Heart left ventricle (tissue), 16 donors: ENCODE data around the gene IFT122. TPM values are rescaled to one million over a fixed set of nuclear protein-coding genes. Genes with fewer than 3 reads are reported as not detected.

Source experiments
- ATAC-seq, 4 donors: fragments of 200-7000 bp; cut with Tn5 transposase; one replicate each; pipeline ENCODE4 v1.9.1; 2020 to 2022; ENCODE audit warnings: moderate library complexity in 4 of 4, mild to moderate bottlenecking in 3 of 4, moderate number of reproducible peaks in 1 of 4
- DNase-seq, 5 donors: peaks; one replicate each; pipeline ENCODE4 v3.0.0-alpha.2; 2020
- H3K27ac ChIP-seq, 12 donors: fragments of 200-600 bp; sonication (generic) in 4 of 12; one replicate each; pipeline versions ENCODE4 v1.5.0 to v1.8.0; 2016 to 2022; ENCODE audit warnings: mild to moderate bottlenecking in 2 of 12
- H3K27me3 ChIP-seq, 9 donors: fragments of 200-600 bp; sonication (generic) in 2 of 9; one replicate each; pipeline versions ENCODE4 v1.5.1 to v1.8.0; 2016 to 2022; ENCODE audit warnings: mild to moderate bottlenecking in 3 of 9
- H3K36me3 ChIP-seq, 9 donors: fragments of 200-600 bp; sonication (generic) in 2 of 9; one replicate each; pipeline versions ENCODE4 v1.5.0 to v1.8.0; 2018 to 2022; ENCODE audit warnings: mild to moderate bottlenecking in 2 of 9
- H3K4me1 ChIP-seq, 12 donors: fragments of 200-600 bp; sonication (generic) in 4 of 12; one replicate each; pipeline versions ENCODE4 v1.5.0 to v1.8.0; 2016 to 2022; ENCODE audit warnings: mild to moderate bottlenecking in 3 of 12
- H3K4me3 ChIP-seq, 12 donors: fragments of 200-600 bp; sonication (generic) in 4 of 12; one replicate each; pipeline versions ENCODE4 v1.5.0 to v1.8.0; 2017 to 2022; ENCODE audit warnings: mild to moderate bottlenecking in 9 of 12, moderate library complexity in 4 of 12
- H3K9me3 ChIP-seq, 12 donors: fragments of 200-600 bp; sonication (generic) in 4 of 12; one replicate each; pipeline versions ENCODE4 v1.5.0 to v1.8.0; 2016 to 2022; ENCODE audit warnings: mild to moderate bottlenecking in 1 of 12
- POLR2A ChIP-seq, 2 donors: fragments of 450-650 bp; IDR thresholded peaks; one replicate each; pipeline ENCODE4 v1.6.1; 2017; ENCODE audit warnings: antibody characterized with exemption in 2 of 2, mild to moderate bottlenecking in 2 of 2, moderate library complexity in 2 of 2
- whole genome bisulfite sequencing, 4 donors: extraction: QIAGEN DNeasy Blood & Tissue Kit in 2 of 4; methylation state at CpG; one replicate each; pipeline versions ENCODE4 v1.1.5 to v1.1.7; 2013 to 2018; 5-methylcytosine and 5-hydroxymethylcytosine counted together
- intact Hi-C, 10 donors: fragments of 100-400 bp; cut with DNase I; formaldehyde crosslinking; loops; one replicate each; pipeline versions ENCODE4 v1.11.1 to v1.14.2; 2022
- polyA plus RNA-seq, 2 donors: library from polyadenylated mRNA; stranded (reverse); fragments of 200-250 nt; gene quantifications; one replicate each; pipeline ENCODE4 v1.2.3, GENCODE V29; 2013
- total RNA-seq, 9 donors: library from RNA; depleted of rRNA in 2 of 9; stranded (reverse); fragments of >200 nt in 2 of 9; fragmentation: NEBNext Ultra II Directional in 3 of 9; extraction: Animal tissue kit (Norgen Biotek cat#: 25700) in 3 of 9; gene quantifications; one replicate each; pipeline versions ENCODE4 v1.1.0 to v1.2.4, GENCODE V29; 2016 to 2023
- TF ChIP-seq, protein P1 (sequence below), 12 donors: fragments of 200-600 bp; sonication (generic) in 4 of 12; IDR thresholded peaks; one replicate each; pipeline versions ENCODE4 v1.5.0 to v1.8.0; 2018 to 2022; ENCODE audit warnings: antibody characterized with exemption in 12 of 12, mild to moderate bottlenecking in 5 of 12
- donor health status: ischemic (EF 13 %, LVEDD 7.1; RV severe dilation, severe dysfunction).
- donor health status: healthy with polysubstance abuse.
- donor health status: DM: no; HTN: yes; CAD: no.
- donor health status: DM: no; HTN: no; CAD: no.
- donor health status: ischemic (EF 25% LVEDD 6.9; RV normal size, moderate dysfunction).
- donor health status: ischemic (EF 25% LVEDD 5.7; RV mildly dilated, moderate dysfunction).
- donor health status: healthy.
- donor health status: DM: yes; HTN: yes; CAD: no.
- donor health status: ischemic (EF 35%, LVEDD 5.7; RV mildly dilated, moderate dysfunction).
- donor health status: nonischemic (EF 11% LVEDD 7.7; RV severe dilation, severe dysfunction).
- donor health status: DM: yes; HTN: yes; CAD: no.
- donor health status: PGD.
- donor health status: ischemic (EF 29% LVEDD 5.4; RV normal size, mild dysfunction).
- donor health status: nonischemic (EF 23%, LVEDD 6.1; RV moderate dilation, normal function).

The IFT122 gene
- total and polyA plus RNA-seq, 11 donors, result 7.2 to 34.2 (median 16.6) TPM

GRCh38 chr3:129536374-129536667 is 96.3 kb downstream of the IFT122 start:
- H3K4me1 ChIP-seq, result no peaks in the 10 kb centered on the region
- H3K27ac ChIP-seq, result no peak overlapping the region
- no peak for ATAC-seq
- no peak overlapping the region for H3K4me3 ChIP-seq
- H3K27me3 ChIP-seq, result no peaks in the 10 kb centered on the region
- intact Hi-C loops, result no loop called here
- no peak for DNase-seq
- TF ChIP-seq, protein P1, sequence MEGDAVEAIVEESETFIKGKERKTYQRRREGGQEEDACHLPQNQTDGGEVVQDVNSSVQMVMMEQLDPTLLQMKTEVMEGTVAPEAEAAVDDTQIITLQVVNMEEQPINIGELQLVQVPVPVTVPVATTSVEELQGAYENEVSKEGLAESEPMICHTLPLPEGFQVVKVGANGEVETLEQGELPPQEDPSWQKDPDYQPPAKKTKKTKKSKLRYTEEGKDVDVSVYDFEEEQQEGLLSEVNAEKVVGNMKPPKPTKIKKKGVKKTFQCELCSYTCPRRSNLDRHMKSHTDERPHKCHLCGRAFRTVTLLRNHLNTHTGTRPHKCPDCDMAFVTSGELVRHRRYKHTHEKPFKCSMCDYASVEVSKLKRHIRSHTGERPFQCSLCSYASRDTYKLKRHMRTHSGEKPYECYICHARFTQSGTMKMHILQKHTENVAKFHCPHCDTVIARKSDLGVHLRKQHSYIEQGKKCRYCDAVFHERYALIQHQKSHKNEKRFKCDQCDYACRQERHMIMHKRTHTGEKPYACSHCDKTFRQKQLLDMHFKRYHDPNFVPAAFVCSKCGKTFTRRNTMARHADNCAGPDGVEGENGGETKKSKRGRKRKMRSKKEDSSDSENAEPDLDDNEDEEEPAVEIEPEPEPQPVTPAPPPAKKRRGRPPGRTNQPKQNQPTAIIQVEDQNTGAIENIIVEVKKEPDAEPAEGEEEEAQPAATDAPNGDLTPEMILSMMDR (IDR thresholded peaks at IDR 0.05), result no peak
- TF ChIP-seq POLR2A (IDR thresholded peaks at IDR 0.05), result no peak
- WGBS, 4 donors, result 75 to 83% (median 83%) methylated on average over 1 to 2 of the region's 2 CpGs
- no peaks in the 10 kb centered on the region for H3K36me3 ChIP-seq
- no peaks in the 10 kb centered on the region for H3K9me3 ChIP-seq

- intact Hi-C loops, result no loop called here
- 88 to 97% (median 90%) methylated on average over 3 of the region's 3 CpGs for WGBS, 4 donors
- Histone ChIP-seq H3K27ac (no peak overlapping the region), H3K4me1 (no peaks in the 10 kb centered on the region), H3K4me3 (no peak overlapping the region), H3K9me3 (no peaks in the 10 kb centered on the region), H3K27me3 (no peaks in the 10 kb centered on the region), H3K36me3 (no peaks in the 10 kb centered on the region)
- DNase-seq (no peak), ATAC-seq (no peak)
- TF ChIP-seq, protein P1 (IDR thresholded peaks at IDR 0.05), result no peak
- TF ChIP-seq POLR2A (IDR thresholded peaks at IDR 0.05), result no peak
Measured at GRCh38 chr3:129536804-129537203, 96.8 kb downstream of the IFT122 start.

- ATAC-seq (no peak), DNase-seq (no peak)
- H3K4me3 ChIP-seq, result no peak overlapping the region
- 88 to 96% (median 92%) methylated on average over 8 of the region's 8 CpGs for WGBS, 4 donors
- no peaks in the 10 kb centered on the region for H3K27me3 ChIP-seq
- TF ChIP-seq, protein P1 (IDR thresholded peaks at IDR 0.05), result no peak
- TF ChIP-seq POLR2A (IDR thresholded peaks at IDR 0.05), result no peak
- H3K27ac ChIP-seq, result no peak overlapping the region
- H3K4me1 ChIP-seq, result no peaks in the 10 kb centered on the region
- no peaks in the 10 kb centered on the region for H3K9me3 ChIP-seq
- intact Hi-C loops, result no loop called here
- no peaks in the 10 kb centered on the region for H3K36me3 ChIP-seq
Measured at GRCh38 chr3:129539206-129539605, 99.2 kb downstream of the IFT122 start.

DNA sequence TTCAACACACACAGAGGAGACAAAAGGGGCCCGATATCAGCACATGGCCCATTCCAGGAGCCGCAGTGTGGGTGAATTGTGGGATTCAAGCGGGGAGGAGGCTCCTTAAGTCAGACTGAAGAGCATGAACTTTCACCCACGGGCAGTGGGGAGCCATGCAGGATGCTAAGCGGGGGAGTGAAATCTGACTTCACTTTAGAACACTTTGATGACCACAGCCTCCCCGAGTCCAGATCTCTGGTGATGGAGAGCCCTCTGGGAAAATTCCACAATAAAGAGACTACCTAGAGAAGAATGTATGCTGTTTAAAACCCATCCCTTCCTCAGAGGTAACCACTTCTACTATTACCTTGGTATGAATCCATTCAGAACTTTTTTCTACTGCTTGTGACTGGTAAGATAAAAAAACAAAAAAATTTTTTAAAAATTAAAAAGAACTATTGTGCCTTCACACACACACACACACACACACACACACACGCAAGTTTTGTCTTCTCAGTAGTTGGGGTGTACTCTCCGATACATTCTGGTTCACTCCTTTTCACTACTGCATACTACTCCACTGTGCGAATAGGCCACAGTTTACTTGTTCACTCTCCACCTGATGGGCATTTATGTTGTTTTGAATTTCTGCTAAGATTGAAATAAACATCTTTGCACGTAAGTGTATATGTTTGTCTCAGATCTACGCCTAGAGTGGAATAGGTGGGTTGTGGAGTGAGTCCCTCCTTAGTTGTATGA is 100.9 kb downstream of the IFT122 start:
- ATAC-seq, result no peak
- no peaks in the 10 kb centered on the region for H3K9me3 ChIP-seq
- no peak overlapping the region for H3K27ac ChIP-seq
- H3K36me3 ChIP-seq, result no peaks in the 10 kb centered on the region
- H3K4me1 ChIP-seq, result no peaks in the 10 kb centered on the region
- intact Hi-C loops, result no loop called here
- no peak for DNase-seq
- no peak for TF ChIP-seq POLR2A (IDR thresholded peaks at IDR 0.05)
- TF ChIP-seq, protein P1 (IDR thresholded peaks at IDR 0.05), result no peak
- no peak overlapping the region for H3K4me3 ChIP-seq
- no peaks in the 10 kb centered on the region for H3K27me3 ChIP-seq
- 88 to 92% (median 90%) methylated on average over 11 of the region's 11 CpGs for WGBS, 4 donors
